ENCODE results near the gene MYBBP1A. TPM values are rescaled to one million over a fixed set of nuclear protein-coding genes. Genes with fewer than 3 reads are reported as not detected.
A peak's percentile ranks its signal among the peaks of the same experiment; 100 is the strongest.

Gene MYBBP1A
- total and polyA plus RNA-seq, 4 donors = 12.2 to 23.3 (median 20.0) TPM

DNA sequence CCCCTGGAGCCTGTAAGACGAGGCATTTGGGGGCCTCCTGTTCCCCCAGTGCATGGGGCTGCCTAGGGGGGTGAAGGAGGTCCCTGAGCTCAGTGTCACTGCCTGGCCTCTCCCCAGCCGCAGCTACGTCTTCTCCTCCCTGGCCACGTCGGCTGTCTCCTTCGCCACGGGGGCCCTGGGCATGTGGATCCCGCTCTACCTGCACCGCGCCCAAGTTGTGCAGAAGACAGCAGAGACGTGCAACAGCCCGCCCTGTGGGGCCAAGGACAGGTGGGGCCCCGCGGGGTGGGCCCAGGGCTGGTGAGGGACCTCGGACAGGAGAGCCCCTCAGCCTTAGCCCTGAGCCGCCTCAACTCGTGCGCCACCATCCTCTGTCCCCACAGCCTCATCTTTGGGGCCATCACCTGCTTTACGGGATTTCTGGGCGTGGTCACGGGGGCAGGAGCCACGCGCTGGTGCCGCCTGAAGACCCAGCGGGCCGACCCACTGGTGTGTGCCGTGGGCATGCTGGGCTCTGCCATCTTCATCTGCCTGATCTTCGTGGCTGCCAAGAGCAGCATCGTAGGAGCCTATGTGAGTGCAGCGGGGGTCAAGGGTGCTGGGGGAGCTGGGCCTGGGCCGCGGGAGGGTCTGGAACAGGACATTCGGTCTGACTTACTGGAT lies 22.2 kb downstream of the MYBBP1A start:
- no peak for DNase-seq (ENCODE audit: low spot score)

DNA sequence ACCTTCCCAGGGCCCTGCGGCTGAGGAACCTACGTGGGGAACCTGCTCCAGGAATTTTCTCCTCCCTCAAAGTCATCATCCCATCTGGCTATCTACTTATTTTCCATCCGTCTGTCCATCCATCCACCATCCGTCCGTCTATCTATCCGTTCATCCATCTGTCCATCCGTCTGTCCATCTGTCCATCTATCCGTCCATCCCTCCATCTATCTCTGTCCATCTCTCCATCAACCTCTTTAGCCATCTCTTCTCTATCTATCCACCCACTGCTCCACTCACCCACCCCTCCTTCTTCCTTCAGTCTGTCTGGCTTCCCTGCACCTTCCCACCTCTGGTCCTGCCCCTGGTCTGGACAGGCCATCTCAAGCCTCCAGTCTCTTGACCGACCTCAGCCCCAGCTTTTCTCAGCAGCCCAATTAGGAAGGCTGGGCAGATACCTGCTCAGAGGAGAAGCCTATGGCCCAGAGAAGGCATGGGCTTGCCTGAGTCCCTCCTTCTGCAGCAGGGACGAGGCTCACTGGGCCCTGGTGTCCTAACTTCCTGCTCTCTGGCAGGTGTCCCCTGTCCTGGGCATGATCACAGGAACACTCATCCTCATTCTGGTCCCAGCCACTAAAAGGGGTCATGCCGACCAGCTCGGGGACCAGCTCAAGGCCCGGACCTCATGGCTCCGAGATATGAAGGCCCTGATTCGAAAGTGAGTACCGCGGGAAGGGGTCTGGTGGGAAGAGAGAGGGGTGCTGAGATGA lies 23.0 kb downstream of the MYBBP1A start:
- Histone ChIP-seq H3K9me3 (ENCODE audit: control insufficient read depth in 4 of 4, low read length in 3 of 4) (no peaks in the 10 kb centered on the region), H3K36me3 (ENCODE audit: control insufficient read depth in 4 of 4, insufficient read depth in 3 of 4, low read depth in 1 of 4, low read length in 3 of 4) (peaks cover 0 to 1% (median 0%) of the 10 kb centered on the region in 4 donors), H3K4me3 (ENCODE audit: low read depth in 1 of 3, low read length in 3 of 3) (no peak overlapping the region), H3K4me1 (ENCODE audit: control insufficient read depth in 4 of 4, insufficient read depth in 4 of 4, low read length in 3 of 4) (peaks cover 7 to 29% (median 14%) of the 10 kb centered on the region in 4 donors), H3K9ac (ENCODE audit: low read depth in 1 of 2, low read length in 2 of 2) (no peak overlapping the region), H3K27me3 (ENCODE audit: control insufficient read depth in 4 of 4, insufficient read depth in 4 of 4, low read length in 3 of 4) (no peaks in the 10 kb centered on the region), H3K27ac (ENCODE audit: low read depth in 1 of 2, low read length in 2 of 2) (no peak overlapping the region)
- 90% methylated on average over 17 of the region's 17 CpGs for WGBS
- DNase-seq (ENCODE audit: low spot score) = no peak
- TF ChIP-seq FOXA1 (IDR thresholded peaks at IDR 0.05) = no peak
- TF ChIP-seq GABPA (IDR thresholded peaks at IDR 0.05 in 1 of 2, conservative IDR thresholded peaks at IDR 0.05 in 1 of 2) = no peak
- TF ChIP-seq JUND (IDR thresholded peaks at IDR 0.05) = no peak
- TF ChIP-seq HNF4A (conservative IDR thresholded peaks at IDR 0.05) = no peak
- TF ChIP-seq REST (IDR thresholded peaks at IDR 0.05) = no peak
- TF ChIP-seq FOXA2 (IDR thresholded peaks at IDR 0.05) = no peak
- TF ChIP-seq SP1 (IDR thresholded peaks at IDR 0.05) = no peak
- TF ChIP-seq NR2F2 (IDR thresholded peaks at IDR 0.05) = no peak
- TF ChIP-seq CTCF (IDR thresholded peaks at IDR 0.05; ENCODE audit: low read depth, low read length, missing input control) = no peak

More for the DNA sequence above, 22.2 kb downstream of the MYBBP1A start:
- no peak for TF ChIP-seq RXRA (IDR thresholded peaks at IDR 0.05)
- TF ChIP-seq, protein P1, sequence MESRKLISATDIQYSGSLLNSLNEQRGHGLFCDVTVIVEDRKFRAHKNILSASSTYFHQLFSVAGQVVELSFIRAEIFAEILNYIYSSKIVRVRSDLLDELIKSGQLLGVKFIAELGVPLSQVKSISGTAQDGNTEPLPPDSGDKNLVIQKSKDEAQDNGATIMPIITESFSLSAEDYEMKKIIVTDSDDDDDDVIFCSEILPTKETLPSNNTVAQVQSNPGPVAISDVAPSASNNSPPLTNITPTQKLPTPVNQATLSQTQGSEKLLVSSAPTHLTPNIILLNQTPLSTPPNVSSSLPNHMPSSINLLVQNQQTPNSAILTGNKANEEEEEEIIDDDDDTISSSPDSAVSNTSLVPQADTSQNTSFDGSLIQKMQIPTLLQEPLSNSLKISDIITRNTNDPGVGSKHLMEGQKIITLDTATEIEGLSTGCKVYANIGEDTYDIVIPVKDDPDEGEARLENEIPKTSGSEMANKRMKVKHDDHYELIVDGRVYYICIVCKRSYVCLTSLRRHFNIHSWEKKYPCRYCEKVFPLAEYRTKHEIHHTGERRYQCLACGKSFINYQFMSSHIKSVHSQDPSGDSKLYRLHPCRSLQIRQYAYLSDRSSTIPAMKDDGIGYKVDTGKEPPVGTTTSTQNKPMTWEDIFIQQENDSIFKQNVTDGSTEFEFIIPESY (IDR thresholded peaks at IDR 0.05) = no peak
- no peak for TF ChIP-seq EGR1 (IDR thresholded peaks at IDR 0.05; ENCODE audit: low read depth in 2 of 2)
- no peak for TF ChIP-seq HNF4A (conservative IDR thresholded peaks at IDR 0.05)
- no peak for TF ChIP-seq SP1 (IDR thresholded peaks at IDR 0.05)
- TF ChIP-seq GABPA (IDR thresholded peaks at IDR 0.05 in 1 of 2, conservative IDR thresholded peaks at IDR 0.05 in 1 of 2) = no peak
- TF ChIP-seq JUND (IDR thresholded peaks at IDR 0.05) = no peak
- TF ChIP-seq NR2F2 (IDR thresholded peaks at IDR 0.05) = no peak
- TF ChIP-seq RAD21 (IDR thresholded peaks at IDR 0.05) = no peak
- TF ChIP-seq ATF3 (IDR thresholded peaks at IDR 0.05) = no peak
- TF ChIP-seq YY1 (IDR thresholded peaks at IDR 0.05) = no peak
- no peak for TF ChIP-seq HNF4G (IDR thresholded peaks at IDR 0.05)
- TF ChIP-seq CTCF (IDR thresholded peaks at IDR 0.05; ENCODE audit: low read depth, low read length, missing input control) = no peak
- no peak for TF ChIP-seq FOXA1 (IDR thresholded peaks at IDR 0.05)
- TF ChIP-seq MAX (IDR thresholded peaks at IDR 0.05) = no peak
- Histone ChIP-seq H3K36me3 (ENCODE audit: control insufficient read depth in 4 of 4, insufficient read depth in 3 of 4, low read depth in 1 of 4, low read length in 3 of 4) (peaks cover 0 to 4% (median under 1%) of the 10 kb centered on the region in 4 donors), H3K4me3 (ENCODE audit: low read depth in 1 of 3, low read length in 3 of 3) (no peak overlapping the region), H3K4me1 (ENCODE audit: control insufficient read depth in 4 of 4, insufficient read depth in 4 of 4, low read length in 3 of 4) (peaks cover 7 to 36% (median 14%) of the 10 kb centered on the region in 4 donors), H3K27me3 (ENCODE audit: control insufficient read depth in 4 of 4, insufficient read depth in 4 of 4, low read length in 3 of 4) (no peaks in the 10 kb centered on the region), H3K27ac (ENCODE audit: low read depth in 1 of 2, low read length in 2 of 2) (peak overlapping the region; percentile 18 to 25), H3K9ac (ENCODE audit: low read depth in 1 of 2, low read length in 2 of 2) (no peak overlapping the region), H3K9me3 (ENCODE audit: control insufficient read depth in 4 of 4, low read length in 3 of 4) (no peaks in the 10 kb centered on the region)
- 90% methylated on average over 33 of the region's 33 CpGs for WGBS

Measured in liver (tissue), 9 donors.